ENCODE data around the gene IFT81.
"Not testable (repeated sequence)": the region's sequence is repeated elsewhere in the genome, so short reads cannot be mapped to it uniquely, and the experiment has no call there.

The IFT81 gene

GRCh38 chr12:110251381-110251780 lies 127.2 kb downstream of the IFT81 start:
- Histone ChIP-seq H3K9me3 (ENCODE audit: control insufficient read depth in 2 of 2, low read length in 2 of 2) (no peaks in the 10 kb centered on the region), H3K27ac (ENCODE audit: low read depth in 2 of 2, low read length in 2 of 2) (no peak overlapping the region), H3K36me3 (ENCODE audit: control insufficient read depth in 2 of 2, insufficient read depth in 2 of 2, low read length in 2 of 2) (no peaks in the 10 kb centered on the region), H3K4me1 (ENCODE audit: control insufficient read depth in 2 of 2, insufficient read depth in 2 of 2, low read length in 2 of 2) (peaks cover 35 to 44% of the 10 kb centered on the region in 2 donors), H3K4me3 (ENCODE audit: low read length in 2 of 2) (no peak overlapping the region), H3K9ac (ENCODE audit: low read depth in 1 of 2, low read length in 2 of 2) (no peak overlapping the region), H3K27me3 (ENCODE audit: control insufficient read depth in 2 of 2, insufficient read depth in 2 of 2, low read length in 2 of 2) (no peaks in the 10 kb centered on the region)

GRCh38 chr12:110252716-110253115 lies 128.6 kb downstream of the IFT81 start:
- Histone ChIP-seq H3K27me3 (ENCODE audit: control insufficient read depth in 2 of 2, insufficient read depth in 2 of 2, low read length in 2 of 2) (no peaks in the 10 kb centered on the region), H3K36me3 (ENCODE audit: control insufficient read depth in 2 of 2, insufficient read depth in 2 of 2, low read length in 2 of 2) (no peaks in the 10 kb centered on the region), H3K9me3 (ENCODE audit: control insufficient read depth in 2 of 2, low read length in 2 of 2) (no peaks in the 10 kb centered on the region), H3K4me3 (ENCODE audit: low read length in 2 of 2) (no peak overlapping the region), H3K27ac (ENCODE audit: low read depth in 2 of 2, low read length in 2 of 2) (peak overlapping the region in 1 of 2 donors; percentile 18), H3K4me1 (ENCODE audit: control insufficient read depth in 2 of 2, insufficient read depth in 2 of 2, low read length in 2 of 2) (peaks cover 27 to 31% of the 10 kb centered on the region in 2 donors), H3K9ac (ENCODE audit: low read depth in 1 of 2, low read length in 2 of 2) (no peak overlapping the region)

GRCh38 chr12:110253176-110253575 lies 129.0 kb downstream of the IFT81 start:
- Histone ChIP-seq H3K9me3 (ENCODE audit: control insufficient read depth in 2 of 2, low read length in 2 of 2) (no peaks in the 10 kb centered on the region), H3K27ac (ENCODE audit: low read depth in 2 of 2, low read length in 2 of 2) (peak overlapping the region in 1 of 2 donors; percentile 18), H3K4me1 (ENCODE audit: control insufficient read depth in 2 of 2, insufficient read depth in 2 of 2, low read length in 2 of 2) (peaks cover 23 to 27% of the 10 kb centered on the region in 2 donors), H3K4me3 (ENCODE audit: low read length in 2 of 2) (no peak overlapping the region), H3K9ac (ENCODE audit: low read depth in 1 of 2, low read length in 2 of 2) (no peak overlapping the region), H3K36me3 (ENCODE audit: control insufficient read depth in 2 of 2, insufficient read depth in 2 of 2, low read length in 2 of 2) (no peaks in the 10 kb centered on the region), H3K27me3 (ENCODE audit: control insufficient read depth in 2 of 2, insufficient read depth in 2 of 2, low read length in 2 of 2) (no peaks in the 10 kb centered on the region)

- Histone ChIP-seq H3K9ac (ENCODE audit: low read depth in 1 of 2, low read length in 2 of 2) (no peak overlapping the region), H3K36me3 (ENCODE audit: control insufficient read depth in 2 of 2, insufficient read depth in 2 of 2, low read length in 2 of 2) (no peaks in the 10 kb centered on the region), H3K4me3 (ENCODE audit: low read length in 2 of 2) (no peak overlapping the region), H3K27ac (ENCODE audit: low read depth in 2 of 2, low read length in 2 of 2) (no peak overlapping the region), H3K27me3 (ENCODE audit: control insufficient read depth in 2 of 2, insufficient read depth in 2 of 2, low read length in 2 of 2) (no peaks in the 10 kb centered on the region), H3K9me3 (ENCODE audit: control insufficient read depth in 2 of 2, low read length in 2 of 2) (no peaks in the 10 kb centered on the region), H3K4me1 (ENCODE audit: control insufficient read depth in 2 of 2, insufficient read depth in 2 of 2, low read length in 2 of 2) (peaks cover 7 to 8% of the 10 kb centered on the region in 2 donors)
Measured at GRCh38 chr12:110254971-110255540, 130.9 kb downstream of the IFT81 start.

GRCh38 chr12:110255890-110256456 lies 131.8 kb downstream of the IFT81 start:
- not testable (repeated sequence) for H3K4me3 ChIP-seq (ENCODE audit: low read length in 2 of 2); H3K9ac ChIP-seq (ENCODE audit: low read depth in 1 of 2, low read length in 2 of 2); H3K36me3 ChIP-seq (ENCODE audit: control insufficient read depth in 2 of 2, insufficient read depth in 2 of 2, low read length in 2 of 2); H3K4me1 ChIP-seq (ENCODE audit: control insufficient read depth in 2 of 2, insufficient read depth in 2 of 2, low read length in 2 of 2); H3K27ac ChIP-seq (ENCODE audit: low read depth in 2 of 2, low read length in 2 of 2); H3K27me3 ChIP-seq (ENCODE audit: control insufficient read depth in 2 of 2, insufficient read depth in 2 of 2, low read length in 2 of 2); H3K9me3 ChIP-seq (ENCODE audit: control insufficient read depth in 2 of 2, low read length in 2 of 2)

- no peak overlapping the region for H3K9ac ChIP-seq (ENCODE audit: low read depth in 1 of 2, low read length in 2 of 2)
- no peaks in the 10 kb centered on the region for H3K27me3 ChIP-seq (ENCODE audit: control insufficient read depth in 2 of 2, insufficient read depth in 2 of 2, low read length in 2 of 2)
- H3K36me3 ChIP-seq (ENCODE audit: control insufficient read depth in 2 of 2, insufficient read depth in 2 of 2, low read length in 2 of 2) = no peaks in the 10 kb centered on the region
- no peak overlapping the region for H3K4me3 ChIP-seq (ENCODE audit: low read length in 2 of 2)
- no peaks in the 10 kb centered on the region for H3K9me3 ChIP-seq (ENCODE audit: control insufficient read depth in 2 of 2, low read length in 2 of 2)
- H3K27ac ChIP-seq (ENCODE audit: low read depth in 2 of 2, low read length in 2 of 2) = peak overlapping the region; percentile 9 to 11
- no peaks in the 10 kb centered on the region for H3K4me1 ChIP-seq (ENCODE audit: control insufficient read depth in 2 of 2, insufficient read depth in 2 of 2, low read length in 2 of 2)
Measured at GRCh38 chr12:110256780-110257431, 132.7 kb downstream of the IFT81 start.

GRCh38 chr12:110258466-110258865 lies 134.3 kb downstream of the IFT81 start:
- no peak overlapping the region for H3K27ac ChIP-seq (ENCODE audit: low read depth in 2 of 2, low read length in 2 of 2)

GRCh38 chr12:110262442-110263388 lies 138.6 kb downstream of the IFT81 start:
- H3K36me3 ChIP-seq (ENCODE audit: control insufficient read depth in 2 of 2, insufficient read depth in 2 of 2, low read length in 2 of 2) = no peaks in the 10 kb centered on the region
- no peak overlapping the region for H3K27ac ChIP-seq (ENCODE audit: low read depth in 2 of 2, low read length in 2 of 2)
- no peaks in the 10 kb centered on the region for H3K9me3 ChIP-seq (ENCODE audit: control insufficient read depth in 2 of 2, low read length in 2 of 2)
- H3K9ac ChIP-seq (ENCODE audit: low read depth in 1 of 2, low read length in 2 of 2) = no peak overlapping the region
- H3K4me1 ChIP-seq (ENCODE audit: control insufficient read depth in 2 of 2, insufficient read depth in 2 of 2, low read length in 2 of 2) = peaks cover 0 to 6% of the 10 kb centered on the region in 2 donors
- no peak overlapping the region for H3K4me3 ChIP-seq (ENCODE audit: low read length in 2 of 2)
- H3K27me3 ChIP-seq (ENCODE audit: control insufficient read depth in 2 of 2, insufficient read depth in 2 of 2, low read length in 2 of 2) = no peaks in the 10 kb centered on the region

More at GRCh38 chr12:110258466-110258865, 134.3 kb downstream of the IFT81 start:
- H3K4me1 ChIP-seq (ENCODE audit: control insufficient read depth in 2 of 2, insufficient read depth in 2 of 2, low read length in 2 of 2) = no peaks in the 10 kb centered on the region
- H3K36me3 ChIP-seq (ENCODE audit: control insufficient read depth in 2 of 2, insufficient read depth in 2 of 2, low read length in 2 of 2) = no peaks in the 10 kb centered on the region
- H3K9me3 ChIP-seq (ENCODE audit: control insufficient read depth in 2 of 2, low read length in 2 of 2) = no peaks in the 10 kb centered on the region
- no peak overlapping the region for H3K9ac ChIP-seq (ENCODE audit: low read depth in 1 of 2, low read length in 2 of 2)
- H3K27me3 ChIP-seq (ENCODE audit: control insufficient read depth in 2 of 2, insufficient read depth in 2 of 2, low read length in 2 of 2) = no peaks in the 10 kb centered on the region
- no peak overlapping the region for H3K4me3 ChIP-seq (ENCODE audit: low read length in 2 of 2)

- Histone ChIP-seq H3K27me3 (ENCODE audit: control insufficient read depth in 2 of 2, insufficient read depth in 2 of 2, low read length in 2 of 2) (no peaks in the 10 kb centered on the region), H3K9ac (ENCODE audit: low read depth in 1 of 2, low read length in 2 of 2) (peak overlapping the region in 1 of 2 donors; percentile 15), H3K27ac (ENCODE audit: low read depth in 2 of 2, low read length in 2 of 2) (peak overlapping the region; percentile 13 to 38), H3K4me1 (ENCODE audit: control insufficient read depth in 2 of 2, insufficient read depth in 2 of 2, low read length in 2 of 2) (peaks cover 0 to 18% of the 10 kb centered on the region in 2 donors), H3K9me3 (ENCODE audit: control insufficient read depth in 2 of 2, low read length in 2 of 2) (no peaks in the 10 kb centered on the region), H3K36me3 (ENCODE audit: control insufficient read depth in 2 of 2, insufficient read depth in 2 of 2, low read length in 2 of 2) (no peaks in the 10 kb centered on the region), H3K4me3 (ENCODE audit: low read length in 2 of 2) (no peak overlapping the region)
Measured at GRCh38 chr12:110266381-110266960, 142.3 kb downstream of the IFT81 start.

All from mucosa of rectum (tissue), 2 donors.